ENCODE measurements around the gene BIN1. TPM values are rescaled to one million over a fixed set of nuclear protein-coding genes. Genes with fewer than 3 reads are reported as not detected.

BIN1 gene
- total RNA-seq, 1 donor from 2014 or later: 26.9 TPM

GRCh38 chr2:127052771-127053691, 53.9 kb downstream of the BIN1 start:
- Histone ChIP-seq H3K4me3 (no peak overlapping the region), H3K27ac (no peak overlapping the region), H3K79me2 (ENCODE audit: low read depth) (no peaks in the 10 kb centered on the region), H2AFZ (replicated peaks) (no peak overlapping the region), H4K20me1 (ENCODE audit: low read depth) (no peaks in the 10 kb centered on the region), H3K4me2 (no peak overlapping the region), H3F3A (ENCODE audit: low read depth) (no peaks in the 10 kb centered on the region), H3K4me1 (no peaks in the 10 kb centered on the region), H3K9ac (no peak overlapping the region), H3K9me3 (ENCODE audit: low read depth) (no peaks in the 10 kb centered on the region), H3K36me3 (no peaks in the 10 kb centered on the region), H3K27me3 (no peaks in the 10 kb centered on the region)
- TF ChIP-seq EZH2 (IDR thresholded peaks at IDR 0.05) (no peak), EZH2phosphoT487 (IDR thresholded peaks at IDR 0.05) (no peak), CTCF (IDR thresholded peaks at IDR 0.05) (no peak)
- Mint-ChIP-seq H3K9me3 (no peaks in the 10 kb centered on the region), H3K27ac (peak overlapping the region; percentile 34), H3K27me3 (ENCODE audit: insufficient read depth, low read depth) (peaks cover 2% of the 10 kb centered on the region), H3K4me3 (no peak overlapping the region), H3K36me3 (no peaks in the 10 kb centered on the region), H3K4me1 (peaks cover 2% of the 10 kb centered on the region)
- no peak for DNase-seq (ENCODE audit: low spot score)

DNA sequence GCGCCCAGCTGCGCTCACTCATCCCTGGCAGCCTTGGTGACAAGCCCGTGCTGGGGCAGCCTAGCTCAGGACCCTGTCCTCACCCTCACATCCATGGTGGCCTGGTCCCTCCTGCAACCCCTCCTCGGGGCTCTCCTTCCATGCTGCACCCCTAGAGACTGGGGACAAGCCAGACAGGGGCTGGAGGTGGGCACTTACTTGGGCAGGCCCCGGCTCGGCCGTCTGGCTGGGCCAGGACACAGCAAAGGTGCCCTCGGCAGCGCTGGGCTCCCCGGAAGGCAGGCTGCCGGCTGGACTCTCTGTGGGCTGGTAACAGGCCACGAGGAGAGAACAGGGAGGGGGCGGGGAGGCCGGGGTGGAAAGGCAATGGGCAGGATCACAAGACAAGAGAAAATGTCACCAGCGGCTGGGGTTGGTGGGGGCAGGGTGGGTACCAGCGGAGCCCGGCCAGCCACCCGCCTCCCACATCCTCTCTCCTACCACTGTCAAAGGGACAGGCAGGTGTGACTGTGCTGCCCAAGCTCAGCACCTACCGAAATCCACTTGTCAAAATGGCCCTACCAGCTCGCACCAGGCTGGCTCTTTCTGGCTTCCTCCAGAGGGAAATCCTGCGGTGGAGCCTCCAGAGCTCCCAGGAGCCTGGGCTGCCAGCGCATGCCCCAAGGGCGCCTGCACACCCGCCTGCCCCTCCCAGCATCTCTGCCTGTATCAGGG, 54.7 kb downstream of the BIN1 start:
- no peak overlapping the region for H3K27ac ChIP-seq
- H3K9me3 ChIP-seq (ENCODE audit: low read depth): no peaks in the 10 kb centered on the region
- Mint-ChIP-seq H3K4me1 (peaks cover 1% of the 10 kb centered on the region), H3K27me3 (ENCODE audit: insufficient read depth, low read depth) (peaks cover 2% of the 10 kb centered on the region), H3K36me3 (no peaks in the 10 kb centered on the region), H3K9me3 (no peaks in the 10 kb centered on the region), H3K27ac (no peak overlapping the region), H3K4me3 (no peak overlapping the region)
- H3K4me1 ChIP-seq: no peaks in the 10 kb centered on the region
- H3K36me3 ChIP-seq: no peaks in the 10 kb centered on the region
- DNase-seq (ENCODE audit: low spot score): no peak
- no peaks in the 10 kb centered on the region for H4K20me1 ChIP-seq (ENCODE audit: low read depth)
- H3K27me3 ChIP-seq: no peaks in the 10 kb centered on the region
- no peaks in the 10 kb centered on the region for H3K79me2 ChIP-seq (ENCODE audit: low read depth)
- no peaks in the 10 kb centered on the region for H3F3A ChIP-seq (ENCODE audit: low read depth)
- no peak overlapping the region for H3K9ac ChIP-seq
- no peak overlapping the region for H3K4me3 ChIP-seq
- H3K4me2 ChIP-seq: no peak overlapping the region
- H2AFZ ChIP-seq (replicated peaks): no peak overlapping the region
- no peak for TF ChIP-seq EZH2phosphoT487 (IDR thresholded peaks at IDR 0.05)
- no peak for TF ChIP-seq EZH2 (IDR thresholded peaks at IDR 0.05)
- no peak for TF ChIP-seq CTCF (IDR thresholded peaks at IDR 0.05)

DNA sequence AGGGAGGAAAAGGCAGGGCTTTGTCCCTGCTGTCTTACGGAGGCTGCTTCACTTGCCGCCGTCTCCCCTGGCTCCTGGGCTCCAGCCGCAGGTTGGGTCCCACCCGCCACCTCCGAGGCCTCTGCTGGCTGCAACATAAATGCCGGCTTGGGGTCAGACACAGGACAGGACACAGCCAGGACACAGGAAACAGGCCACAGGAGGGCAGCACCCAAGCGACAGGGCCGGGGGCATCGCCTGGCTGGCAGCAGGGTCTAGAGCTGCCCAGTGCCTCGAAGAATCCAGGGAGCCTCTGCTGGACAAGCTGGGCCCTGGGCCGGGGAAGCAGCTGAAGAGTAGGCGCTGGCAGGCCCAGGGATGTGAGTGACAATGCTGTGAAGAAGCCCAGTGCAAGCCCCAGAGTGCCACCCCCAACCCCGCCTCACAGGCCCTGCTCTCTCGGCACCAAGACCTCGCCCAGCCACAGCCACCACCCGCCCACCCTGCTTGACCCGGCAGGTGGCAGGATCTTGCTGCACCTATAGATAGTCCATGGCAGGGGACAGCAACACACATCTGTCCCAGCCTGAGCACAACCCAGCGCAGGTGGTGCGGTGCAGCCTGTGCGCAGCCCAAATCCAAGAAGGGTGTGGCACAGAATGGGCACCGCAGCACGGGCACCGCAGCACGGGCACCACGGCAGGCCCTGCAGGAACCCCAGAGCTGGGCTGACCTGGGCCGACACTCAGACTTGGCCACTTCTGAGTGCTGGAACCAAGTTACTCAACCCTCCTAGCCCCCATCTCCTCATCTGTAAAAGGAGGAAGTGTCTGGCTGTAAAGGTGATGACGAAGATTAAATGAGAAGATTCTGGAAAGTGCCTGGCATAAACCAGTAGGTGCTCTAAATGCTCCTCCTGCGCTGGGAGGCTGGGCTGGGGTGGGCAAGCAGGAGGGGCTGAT, 55.6 kb downstream of the BIN1 start:
- H4K20me1 ChIP-seq (ENCODE audit: low read depth): no peaks in the 10 kb centered on the region
- peaks cover 2% of the 10 kb centered on the region for H3K27me3 Mint-ChIP-seq (ENCODE audit: insufficient read depth, low read depth)
- H3F3A ChIP-seq (ENCODE audit: low read depth): no peaks in the 10 kb centered on the region
- H3K9ac ChIP-seq: no peak overlapping the region
- no peaks in the 10 kb centered on the region for H3K36me3 Mint-ChIP-seq
- no peak for TF ChIP-seq CTCF (IDR thresholded peaks at IDR 0.05)
- no peak for TF ChIP-seq EZH2phosphoT487 (IDR thresholded peaks at IDR 0.05)
- H3K27ac ChIP-seq: no peak overlapping the region
- no peak for DNase-seq (ENCODE audit: low spot score)
- no peak overlapping the region for H3K4me3 Mint-ChIP-seq
- H3K27ac Mint-ChIP-seq: no peak overlapping the region
- H3K4me3 ChIP-seq: no peak overlapping the region
- H3K79me2 ChIP-seq (ENCODE audit: low read depth): no peaks in the 10 kb centered on the region
- peaks cover 3% of the 10 kb centered on the region for H3K4me1 Mint-ChIP-seq
- H3K36me3 ChIP-seq: no peaks in the 10 kb centered on the region
- H3K4me2 ChIP-seq: no peak overlapping the region
- H3K4me1 ChIP-seq: no peaks in the 10 kb centered on the region
- no peaks in the 10 kb centered on the region for H3K9me3 ChIP-seq (ENCODE audit: low read depth)
- H3K27me3 ChIP-seq: no peaks in the 10 kb centered on the region
- H3K9me3 Mint-ChIP-seq: no peaks in the 10 kb centered on the region
- no peak overlapping the region for H2AFZ ChIP-seq (replicated peaks)

Measured in neural progenitor cell (in vitro differentiated cells).